GM21515 (cell line): ENCODE measurements around the gene MED15.
A peak's percentile ranks its signal among the peaks of the same experiment; 100 is the strongest.
"Not testable (repeated sequence)": the region's sequence is repeated elsewhere in the genome, so short reads cannot be mapped to it uniquely, and the experiment has no call there.

Experiments
- ATAC-seq: cut with Tn5 transposase; IDR thresholded peaks from one replicate; pipeline ENCODE4 v1.9.1; 2021; ENCODE audit not compliant: unreplicated experiment

MED15 gene

GRCh38 chr22:20507253-20508066 is at the start of gene MED15:
TSS of gene MED15 (plus strand) at chr22:20507610. CDS start at chr22:20507679, 69 bp downstream.
- ATAC-seq, result peak; percentile 72

GRCh38 chr22:20458530-20459151 is 48.8 kb upstream of the MED15 start:
- no peak for ATAC-seq

GRCh38 chr22:20459152-20459542 is 48.3 kb upstream of the MED15 start:
- ATAC-seq, result no peak

GRCh38 chr22:20459862-20460261 is 47.5 kb upstream of the MED15 start:
- no peak for ATAC-seq

- ATAC-seq, result no peak
Observed at GRCh38 chr22:20463324-20464095, 43.9 kb upstream of the MED15 start.

GRCh38 chr22:20464096-20464614 is 43.3 kb upstream of the MED15 start:
- ATAC-seq, result no peak

GRCh38 chr22:20464912-20465758 is 42.3 kb upstream of the MED15 start:
- ATAC-seq, result no peak

- no peak for ATAC-seq
Observed at GRCh38 chr22:20465759-20466077, 41.7 kb upstream of the MED15 start.

GRCh38 chr22:20466659-20467379 is 40.6 kb upstream of the MED15 start:
- no peak for ATAC-seq

GRCh38 chr22:20469110-20469868 is 38.1 kb upstream of the MED15 start:
- no peak for ATAC-seq

GRCh38 chr22:20470525-20470924 is 36.9 kb upstream of the MED15 start:
- ATAC-seq, result not testable (repeated sequence)

- ATAC-seq, result no peak
Observed at GRCh38 chr22:20471126-20471833, 36.1 kb upstream of the MED15 start.

- no peak for ATAC-seq
Observed at GRCh38 chr22:20472629-20473442, 34.6 kb upstream of the MED15 start.

GRCh38 chr22:20475115-20475436 is 32.3 kb upstream of the MED15 start:
- no peak for ATAC-seq

- not testable (repeated sequence) for ATAC-seq
Observed at GRCh38 chr22:20475569-20475968, 31.8 kb upstream of the MED15 start.

GRCh38 chr22:20478059-20478458 is 29.4 kb upstream of the MED15 start:
- ATAC-seq, result not testable (repeated sequence)

- ATAC-seq, result no peak
Observed at GRCh38 chr22:20479612-20480196, 27.7 kb upstream of the MED15 start.

GRCh38 chr22:20483143-20483506 is 24.3 kb upstream of the MED15 start:
- ATAC-seq, result not testable (repeated sequence)
